ENCODE results near the gene LMX1A. TPM values are rescaled to one million over a fixed set of nuclear protein-coding genes. Genes with fewer than 3 reads are reported as not detected.

LMX1A gene
- total RNA-seq, 1 donor from 2014 or later: 1.6 TPM

DNA sequence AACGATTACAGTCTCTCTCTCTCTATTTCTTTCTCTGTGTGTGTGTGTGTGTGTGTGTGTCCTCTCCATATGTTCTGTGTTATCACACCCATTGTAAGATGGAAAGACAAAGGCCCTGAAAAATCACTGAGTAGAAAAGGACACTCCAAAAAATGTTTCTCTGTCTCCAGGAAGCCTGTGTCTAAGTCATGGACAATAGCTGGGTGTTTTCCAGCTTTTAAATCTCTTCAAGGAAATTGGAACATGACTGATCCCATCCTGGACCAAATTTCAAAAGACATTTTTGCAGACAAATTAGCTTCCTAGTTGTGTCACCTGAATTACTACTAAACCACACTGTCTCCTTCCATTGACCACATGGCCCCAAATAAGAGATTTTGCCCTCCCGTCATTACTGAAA, 31.0 kb upstream of the LMX1A start:
- H3K4me3 ChIP-seq (ENCODE audit: low read length in 3 of 3): no peak overlapping the region
- peaks cover 2 to 5% (median 4%) of the 10 kb centered on the region in 3 donors for H3K27me3 ChIP-seq (ENCODE audit: control insufficient read depth in 3 of 3, insufficient read depth in 3 of 3, low read length in 3 of 3)
- peaks cover 15 to 18% (median 17%) of the 10 kb centered on the region in 3 donors for H3K4me1 ChIP-seq (ENCODE audit: control insufficient read depth in 3 of 3, insufficient read depth in 3 of 3, low read length in 3 of 3)
- H3K9ac ChIP-seq (ENCODE audit: low read depth in 1 of 3, low read length in 3 of 3): no peak overlapping the region
- no peak overlapping the region for H3K27ac ChIP-seq (ENCODE audit: low read depth, low read length)
- no peaks in the 10 kb centered on the region for H3K9me3 ChIP-seq (ENCODE audit: control insufficient read depth in 3 of 3, low read length in 3 of 3)
- no peaks in the 10 kb centered on the region for H3K36me3 ChIP-seq (ENCODE audit: control insufficient read depth in 3 of 3, insufficient read depth in 3 of 3, low read length in 3 of 3)

- no peaks in the 10 kb centered on the region for H3K36me3 ChIP-seq (ENCODE audit: control insufficient read depth in 3 of 3, insufficient read depth in 3 of 3, low read length in 3 of 3)
- H3K9me3 ChIP-seq (ENCODE audit: control insufficient read depth in 3 of 3, low read length in 3 of 3): no peaks in the 10 kb centered on the region
- H3K27me3 ChIP-seq (ENCODE audit: control insufficient read depth in 3 of 3, insufficient read depth in 3 of 3, low read length in 3 of 3): peaks cover 0 to under 1% (median 0%) of the 10 kb centered on the region in 3 donors
- peak overlapping the region in 2 of 3 donors; percentile 18 to 33 for H3K9ac ChIP-seq (ENCODE audit: low read depth in 1 of 3, low read length in 3 of 3)
- H3K27ac ChIP-seq (ENCODE audit: low read depth, low read length): peak overlapping the region; percentile 72
- H3K4me1 ChIP-seq (ENCODE audit: control insufficient read depth in 3 of 3, insufficient read depth in 3 of 3, low read length in 3 of 3): peaks cover 15 to 21% (median 20%) of the 10 kb centered on the region in 3 donors
- peak overlapping the region in 1 of 3 donors; percentile 15 for H3K4me3 ChIP-seq (ENCODE audit: low read length in 3 of 3)
These were observed 27.3 kb upstream of the LMX1A start for GRCh38 chr1:165383599-165384405.

DNA sequence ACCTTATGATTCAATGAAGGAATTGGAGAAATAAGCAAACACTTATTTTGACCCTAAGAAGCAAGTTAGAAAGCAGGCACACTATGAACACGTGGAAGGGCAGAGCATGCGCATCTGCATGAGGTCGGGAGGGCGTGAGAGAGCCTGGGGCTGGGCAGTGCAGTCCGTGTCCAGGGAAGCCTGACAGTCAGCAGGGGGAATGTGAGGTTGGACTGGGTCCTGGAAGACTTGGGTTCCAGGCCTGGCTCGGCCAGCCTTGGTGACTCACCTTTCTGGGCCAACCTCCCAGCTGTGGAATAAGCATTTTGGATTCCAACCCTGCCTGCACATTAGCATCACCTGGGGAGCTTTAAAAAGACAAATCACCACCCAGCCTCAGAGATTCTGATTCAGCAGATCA, 26.6 kb upstream of the LMX1A start:
- Histone ChIP-seq H3K9me3 (ENCODE audit: control insufficient read depth in 3 of 3, low read length in 3 of 3) (no peaks in the 10 kb centered on the region), H3K4me3 (ENCODE audit: low read length in 3 of 3) (no peak overlapping the region), H3K4me1 (ENCODE audit: control insufficient read depth in 3 of 3, insufficient read depth in 3 of 3, low read length in 3 of 3) (peaks cover 15 to 21% (median 20%) of the 10 kb centered on the region in 3 donors), H3K9ac (ENCODE audit: low read depth in 1 of 3, low read length in 3 of 3) (no peak overlapping the region), H3K27me3 (ENCODE audit: control insufficient read depth in 3 of 3, insufficient read depth in 3 of 3, low read length in 3 of 3) (no peaks in the 10 kb centered on the region), H3K27ac (ENCODE audit: low read depth, low read length) (peak overlapping the region; percentile 72), H3K36me3 (ENCODE audit: control insufficient read depth in 3 of 3, insufficient read depth in 3 of 3, low read length in 3 of 3) (no peaks in the 10 kb centered on the region)

DNA sequence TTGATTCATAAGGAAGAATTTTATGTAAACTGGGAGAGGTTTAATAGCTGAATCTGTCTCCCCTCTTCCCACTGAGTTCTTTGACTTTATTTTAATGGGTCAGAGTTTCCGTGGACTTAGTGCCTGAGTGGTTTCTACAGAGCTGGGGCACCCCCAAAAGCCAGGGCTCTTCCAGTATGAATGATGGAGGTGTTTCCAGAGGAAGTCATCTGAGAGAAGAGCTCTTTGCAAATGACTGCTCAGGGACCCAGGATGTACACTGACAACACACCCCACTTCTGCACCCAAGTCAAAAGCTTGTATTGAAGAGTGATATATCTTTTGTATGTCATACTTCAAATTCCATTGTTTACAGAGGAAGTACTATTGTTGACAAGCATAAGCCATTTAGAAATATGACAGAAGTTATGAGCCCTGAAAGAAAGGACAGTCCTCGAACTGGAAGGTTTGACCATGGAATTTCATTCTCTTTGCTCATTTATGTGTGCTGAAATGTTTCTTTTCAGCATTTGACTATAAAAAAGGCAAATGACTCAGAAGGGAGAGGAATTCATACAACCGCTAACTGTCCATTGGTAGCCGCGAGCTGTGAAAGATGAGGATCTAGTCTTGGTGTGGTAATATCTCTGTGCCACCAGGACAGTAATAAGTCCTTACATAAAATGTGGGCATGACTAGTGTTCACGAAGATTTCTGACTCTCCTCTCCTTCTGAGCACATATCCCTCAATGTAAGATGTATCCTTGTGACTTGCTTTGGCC, 25.4 kb upstream of the LMX1A start:
- Histone ChIP-seq H3K36me3 (ENCODE audit: control insufficient read depth in 3 of 3, insufficient read depth in 3 of 3, low read length in 3 of 3) (no peaks in the 10 kb centered on the region), H3K27me3 (ENCODE audit: control insufficient read depth in 3 of 3, insufficient read depth in 3 of 3, low read length in 3 of 3) (no peaks in the 10 kb centered on the region), H3K27ac (ENCODE audit: low read depth, low read length) (no peak overlapping the region), H3K4me3 (ENCODE audit: low read length in 3 of 3) (no peak overlapping the region), H3K9ac (ENCODE audit: low read depth in 1 of 3, low read length in 3 of 3) (no peak overlapping the region), H3K4me1 (ENCODE audit: control insufficient read depth in 3 of 3, insufficient read depth in 3 of 3, low read length in 3 of 3) (peaks cover 15 to 22% (median 20%) of the 10 kb centered on the region in 3 donors), H3K9me3 (ENCODE audit: control insufficient read depth in 3 of 3, low read length in 3 of 3) (no peaks in the 10 kb centered on the region)

DNA sequence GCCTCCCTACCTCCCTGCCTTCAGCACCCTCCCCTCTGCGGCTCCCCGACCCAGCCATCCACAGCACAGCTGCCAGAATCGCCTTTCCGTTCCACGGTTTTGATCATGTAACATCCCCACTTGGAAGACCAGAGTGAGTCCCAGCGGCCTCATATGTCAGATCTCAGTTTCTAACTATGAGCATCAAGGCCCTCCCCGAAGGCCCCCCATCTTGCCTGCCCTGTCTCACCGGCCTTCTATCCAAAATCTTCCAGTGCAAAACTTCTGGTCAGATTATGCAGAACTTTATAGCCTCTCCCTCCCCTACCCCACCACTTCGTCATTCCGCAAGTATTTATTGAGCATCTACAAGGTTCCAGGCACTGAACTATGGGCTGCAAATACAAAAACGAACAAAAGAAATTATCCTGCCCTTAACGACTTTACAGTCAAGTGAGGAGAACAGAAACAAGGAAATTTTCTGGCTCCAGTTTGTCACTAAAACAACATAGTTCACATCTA, 20.3 kb upstream of the LMX1A start:
- H3K9ac ChIP-seq (ENCODE audit: low read depth in 1 of 3, low read length in 3 of 3): peak overlapping the region; percentile 15 to 65 (median 60)
- H3K4me1 ChIP-seq (ENCODE audit: control insufficient read depth in 3 of 3, insufficient read depth in 3 of 3, low read length in 3 of 3): peaks cover 10 to 21% (median 15%) of the 10 kb centered on the region in 3 donors
- no peaks in the 10 kb centered on the region for H3K9me3 ChIP-seq (ENCODE audit: control insufficient read depth in 3 of 3, low read length in 3 of 3)
- no peaks in the 10 kb centered on the region for H3K36me3 ChIP-seq (ENCODE audit: control insufficient read depth in 3 of 3, insufficient read depth in 3 of 3, low read length in 3 of 3)
- H3K4me3 ChIP-seq (ENCODE audit: low read length in 3 of 3): peak overlapping the region; percentile 61 to 75 (median 67)
- H3K27me3 ChIP-seq (ENCODE audit: control insufficient read depth in 3 of 3, insufficient read depth in 3 of 3, low read length in 3 of 3): peaks cover 0 to 7% (median 3%) of the 10 kb centered on the region in 3 donors
- peak overlapping the region; percentile 67 for H3K27ac ChIP-seq (ENCODE audit: low read depth, low read length)

DNA sequence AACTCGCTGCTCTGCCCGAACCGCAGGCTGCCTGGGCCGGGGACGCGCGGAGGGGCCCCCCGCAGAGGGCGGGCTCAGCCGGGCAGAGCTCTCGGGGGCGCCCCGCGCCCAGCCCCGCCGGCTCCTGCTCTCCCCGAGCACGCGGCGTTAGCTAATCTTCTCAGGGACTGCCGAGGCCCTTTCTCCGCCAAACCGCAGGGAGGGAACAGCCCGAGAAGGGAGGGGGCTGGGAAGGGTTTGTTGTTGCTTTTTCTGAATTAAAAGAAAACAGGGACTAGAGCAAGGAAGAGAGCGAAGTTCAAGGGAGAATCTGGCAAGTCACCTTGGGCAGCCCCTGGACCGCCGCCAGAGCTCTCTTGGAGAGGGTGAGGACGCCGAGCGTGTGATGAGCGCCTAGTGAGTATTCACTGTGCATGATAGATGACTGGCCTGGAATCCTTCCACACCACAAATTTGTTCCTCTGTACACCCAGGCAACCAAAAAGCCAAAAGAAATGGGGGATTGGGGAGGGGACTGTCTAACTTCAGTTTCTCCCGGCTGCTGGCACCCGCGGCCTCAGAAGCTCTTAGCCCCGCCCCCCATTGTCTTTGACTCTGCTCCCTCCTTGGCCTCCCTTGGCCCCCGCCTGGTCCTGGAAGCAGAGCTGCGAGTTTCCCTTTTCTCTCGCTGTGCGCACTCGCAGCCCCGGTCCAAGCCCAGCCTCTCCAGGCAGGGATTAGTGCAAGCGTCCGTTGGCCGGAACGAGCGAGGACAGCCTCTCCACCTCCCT, 19.7 kb upstream of the LMX1A start:
- Histone ChIP-seq H3K9me3 (ENCODE audit: control insufficient read depth in 3 of 3, low read length in 3 of 3) (no peaks in the 10 kb centered on the region), H3K4me3 (ENCODE audit: low read length in 3 of 3) (peak overlapping the region; percentile 61 to 75 (median 67)), H3K9ac (ENCODE audit: low read depth in 1 of 3, low read length in 3 of 3) (peak overlapping the region; percentile 15 to 65 (median 60)), H3K27me3 (ENCODE audit: control insufficient read depth in 3 of 3, insufficient read depth in 3 of 3, low read length in 3 of 3) (peaks cover 0 to 7% (median 3%) of the 10 kb centered on the region in 3 donors), H3K4me1 (ENCODE audit: control insufficient read depth in 3 of 3, insufficient read depth in 3 of 3, low read length in 3 of 3) (peaks cover 10 to 23% (median 15%) of the 10 kb centered on the region in 3 donors), H3K27ac (ENCODE audit: low read depth, low read length) (peak overlapping the region; percentile 67), H3K36me3 (ENCODE audit: control insufficient read depth in 3 of 3, insufficient read depth in 3 of 3, low read length in 3 of 3) (no peaks in the 10 kb centered on the region)

- H3K9ac ChIP-seq (ENCODE audit: low read depth in 1 of 3, low read length in 3 of 3): peak overlapping the region in 2 of 3 donors; percentile 15 to 65
These were observed 19.1 kb upstream of the LMX1A start for GRCh38 chr1:165375623-165376022.

GRCh38 chr1:165371588-165372225, 15.2 kb upstream of the LMX1A start:
- Histone ChIP-seq H3K9me3 (ENCODE audit: control insufficient read depth in 3 of 3, low read length in 3 of 3) (no peaks in the 10 kb centered on the region), H3K27ac (ENCODE audit: low read depth, low read length) (no peak overlapping the region), H3K4me1 (ENCODE audit: control insufficient read depth in 3 of 3, insufficient read depth in 3 of 3, low read length in 3 of 3) (peaks cover 9 to 26% (median 11%) of the 10 kb centered on the region in 3 donors), H3K4me3 (ENCODE audit: low read length in 3 of 3) (no peak overlapping the region), H3K9ac (ENCODE audit: low read depth in 1 of 3, low read length in 3 of 3) (no peak overlapping the region), H3K36me3 (ENCODE audit: control insufficient read depth in 3 of 3, insufficient read depth in 3 of 3, low read length in 3 of 3) (no peaks in the 10 kb centered on the region), H3K27me3 (ENCODE audit: control insufficient read depth in 3 of 3, insufficient read depth in 3 of 3, low read length in 3 of 3) (peaks cover 0 to 7% (median 6%) of the 10 kb centered on the region in 3 donors)

More at GRCh38 chr1:165375623-165376022, 19.1 kb upstream of the LMX1A start:
- peak overlapping the region in 2 of 3 donors; percentile 61 to 67 for H3K4me3 ChIP-seq (ENCODE audit: low read length in 3 of 3)
- peaks cover 10 to 23% (median 15%) of the 10 kb centered on the region in 3 donors for H3K4me1 ChIP-seq (ENCODE audit: control insufficient read depth in 3 of 3, insufficient read depth in 3 of 3, low read length in 3 of 3)
- no peaks in the 10 kb centered on the region for H3K9me3 ChIP-seq (ENCODE audit: control insufficient read depth in 3 of 3, low read length in 3 of 3)
- peak overlapping the region; percentile 67 for H3K27ac ChIP-seq (ENCODE audit: low read depth, low read length)
- peaks cover 0 to 7% (median 3%) of the 10 kb centered on the region in 3 donors for H3K27me3 ChIP-seq (ENCODE audit: control insufficient read depth in 3 of 3, insufficient read depth in 3 of 3, low read length in 3 of 3)
- H3K36me3 ChIP-seq (ENCODE audit: control insufficient read depth in 3 of 3, insufficient read depth in 3 of 3, low read length in 3 of 3): no peaks in the 10 kb centered on the region

GRCh38 chr1:165369255-165369848, 12.8 kb upstream of the LMX1A start:
- Histone ChIP-seq H3K4me1 (ENCODE audit: control insufficient read depth in 3 of 3, insufficient read depth in 3 of 3, low read length in 3 of 3) (peaks cover 4 to 16% (median 13%) of the 10 kb centered on the region in 3 donors), H3K4me3 (ENCODE audit: low read length in 3 of 3) (no peak overlapping the region), H3K27ac (ENCODE audit: low read depth, low read length) (no peak overlapping the region), H3K9me3 (ENCODE audit: control insufficient read depth in 3 of 3, low read length in 3 of 3) (no peaks in the 10 kb centered on the region), H3K27me3 (ENCODE audit: control insufficient read depth in 3 of 3, insufficient read depth in 3 of 3, low read length in 3 of 3) (peaks cover 0 to 6% (median 0%) of the 10 kb centered on the region in 3 donors), H3K9ac (ENCODE audit: low read depth in 1 of 3, low read length in 3 of 3) (no peak overlapping the region), H3K36me3 (ENCODE audit: control insufficient read depth in 3 of 3, insufficient read depth in 3 of 3, low read length in 3 of 3) (no peaks in the 10 kb centered on the region)

Measured in skeletal muscle tissue (tissue), 4 donors.